GM18873 (cell line): ENCODE results near the gene LRMDA.

ENCODE experiments used
- ATAC-seq: cut with Tn5 transposase; IDR thresholded peaks from one replicate; pipeline ENCODE4 v1.9.1; 2021; ENCODE audit warnings: mild to moderate bottlenecking, moderate library complexity, moderate number of reproducible peaks; ENCODE audit not compliant: unreplicated experiment, low FRiP score

Gene LRMDA

GRCh38 chr10:75926763-75927162 is 495.3 kb downstream of the LRMDA start:
- no peak for ATAC-seq

- no peak for ATAC-seq
Observed at GRCh38 chr10:75928231-75928630, 496.8 kb downstream of the LRMDA start.

GRCh38 chr10:75929630-75930161 is 498.3 kb downstream of the LRMDA start:
- no peak for ATAC-seq

GRCh38 chr10:75932921-75933320 is 501.5 kb downstream of the LRMDA start:
- no peak for ATAC-seq

- ATAC-seq, result no peak
Observed at GRCh38 chr10:75935240-75935639, 503.8 kb downstream of the LRMDA start.

GRCh38 chr10:75935650-75936400 is 504.4 kb downstream of the LRMDA start:
- ATAC-seq, result no peak

- no peak for ATAC-seq
Observed at GRCh38 chr10:75936841-75937240, 505.4 kb downstream of the LRMDA start.

- no peak for ATAC-seq
Observed at GRCh38 chr10:75937823-75938222, 506.4 kb downstream of the LRMDA start.

- ATAC-seq, result no peak
Observed at GRCh38 chr10:75938380-75939122, 507.1 kb downstream of the LRMDA start.

- ATAC-seq, result no peak
Observed at GRCh38 chr10:75939541-75939940, 508.1 kb downstream of the LRMDA start.

GRCh38 chr10:75940742-75941141 is 509.3 kb downstream of the LRMDA start:
- ATAC-seq, result no peak

- no peak for ATAC-seq
Observed at GRCh38 chr10:75941223-75941801, 509.9 kb downstream of the LRMDA start.

- no peak for ATAC-seq
Observed at GRCh38 chr10:75944061-75944460, 512.6 kb downstream of the LRMDA start.

- no peak for ATAC-seq
Observed at GRCh38 chr10:75948583-75948982, 517.2 kb downstream of the LRMDA start.

- no peak for ATAC-seq
Observed at GRCh38 chr10:75950307-75950706, 518.9 kb downstream of the LRMDA start.

- ATAC-seq, result no peak
Observed at GRCh38 chr10:75950997-75951589, 519.7 kb downstream of the LRMDA start.

- no peak for ATAC-seq
Observed at GRCh38 chr10:75951627-75952026, 520.2 kb downstream of the LRMDA start.

GRCh38 chr10:75952093-75952492 is 520.7 kb downstream of the LRMDA start:
- no peak for ATAC-seq

GRCh38 chr10:75954486-75954885 is 523.1 kb downstream of the LRMDA start:
- no peak for ATAC-seq

GRCh38 chr10:75955973-75956502 is 524.6 kb downstream of the LRMDA start:
- ATAC-seq, result no peak

GRCh38 chr10:75956624-75957023 is 525.2 kb downstream of the LRMDA start:
- ATAC-seq, result no peak
